IPS-NIHi7 (cell line): ENCODE data around the gene PEX13.

Source experiments
- DNase-seq: peaks from one replicate; pipeline ENCODE4 v3.0.0; 2012; ENCODE audit warnings: mixed read lengths; ENCODE audit errors: extremely low spot score

The PEX13 gene

GRCh38 chr2:61065714-61066709, 48.5 kb downstream of the PEX13 start, which contains the start of gene SANBR:
Gene SANBR, plus strand, starts transcription at chr2:61065871. Its CDS starts 4,480 bp downstream, at chr2:61070351.
- peak; percentile 98 for DNase-seq

- no peak for DNase-seq
Measured at GRCh38 chr2:61074100-61074499, 56.6 kb downstream of the PEX13 start.

GRCh38 chr2:61085883-61086282, 68.4 kb downstream of the PEX13 start:
- no peak for DNase-seq

GRCh38 chr2:61089797-61090196, 72.3 kb downstream of the PEX13 start:
- DNase-seq = no peak

GRCh38 chr2:61090386-61090921, 72.9 kb downstream of the PEX13 start:
- DNase-seq = no peak

- DNase-seq = no peak
Measured at GRCh38 chr2:61091485-61091884, 74.0 kb downstream of the PEX13 start.

GRCh38 chr2:61096438-61096837, 78.9 kb downstream of the PEX13 start:
- no peak for DNase-seq

- no peak for DNase-seq
Measured at GRCh38 chr2:61100801-61101200, 83.3 kb downstream of the PEX13 start.
